Measurements from ENCODE around the gene ZNF76. TPM values are rescaled to one million over a fixed set of nuclear protein-coding genes. Genes with fewer than 3 reads are reported as not detected.

ZNF76 gene
- total and polyA plus RNA-seq, 2 donors (not counting 1 experiment from before 2014, with no cell fraction given): 96.9 to 145 TPM

- no peaks in the 10 kb centered on the region for H3K27me3 ChIP-seq (replicated peaks in 1 of 4; ENCODE audit: control extremely low read depth in 1 of 4, control insufficient read depth in 3 of 4, insufficient read depth in 4 of 4, low read length in 3 of 4)
- peak overlapping the region; percentile 78 to 89 for H3K27ac ChIP-seq (ENCODE audit: low read length in 2 of 2)
- Mint-ChIP-seq H3K9me3 (ENCODE audit: insufficient read depth) (no peaks in the 10 kb centered on the region), H3K27ac (peak overlapping the region; percentile 99), H3K4me1 (peaks cover 71% of the 10 kb centered on the region), H3K27me3 (no peaks in the 10 kb centered on the region), H3K4me3 (peak overlapping the region; percentile 32)
- 60% methylated on average over 6 of the region's 6 CpGs for WGBS (ENCODE audit: insufficient coverage)
- H4K20me1 ChIP-seq (ENCODE audit: control insufficient read depth, insufficient read depth, low read length, poor library complexity, severe bottlenecking): no peaks in the 10 kb centered on the region
- TF ChIP-seq EZH2 (IDR thresholded peaks at IDR 0.05; ENCODE audit: borderline replicate concordance, insufficient read depth, low read depth, low read length, poor library complexity, severe bottlenecking) (no peak), CTCF (IDR thresholded peaks at IDR 0.05) (no peak)
- no peak overlapping the region for H3K4me3 ChIP-seq (ENCODE audit: control extremely low read depth in 1 of 5, extremely low read depth in 1 of 5, insufficient read depth in 1 of 5, low read depth in 2 of 5, low read length in 4 of 5)
- CTCF ChIA-PET: interaction anchor here (0.7 to 9.7 kb wide), 8 partner anchors 7 to 142 kb away, joined by 3 to 87 read pairs (median 6); partner anchors contain the start of genes DEF6 and FANCE
- intact Hi-C loops (cut with micrococcal nuclease): loop anchor here (2.0 kb wide), 1 partner anchor 16 kb away; no protein-coding TSS in a partner anchor
- POLR2A ChIA-PET: interaction anchor here (0.6 to 0.9 kb wide), 2 partner anchors 11 to 15 kb away, joined by 4 to 7 read pairs; no protein-coding TSS in a partner anchor
- ATAC-seq (ENCODE audit: low read depth): no peak
- H3K79me2 ChIP-seq (ENCODE audit: control insufficient read depth, insufficient read depth, low read length): peaks cover 94% of the 10 kb centered on the region
- peak overlapping the region; percentile 74 for H3K4me2 ChIP-seq (replicated peaks; ENCODE audit: low read depth, low read length, poor library complexity, severe bottlenecking)
- H2AFZ ChIP-seq (ENCODE audit: insufficient read depth, low read depth, low read length, poor library complexity, severe bottlenecking): no peak overlapping the region
- H3K4me1 ChIP-seq (ENCODE audit: control insufficient read depth in 2 of 2, insufficient read depth in 2 of 2, low read length in 2 of 2): peaks cover 41 to 49% of the 10 kb centered on the region in 2 donors
- H3K36me3 ChIP-seq (replicated peaks in 1 of 2; ENCODE audit: control extremely low read depth in 1 of 2, control insufficient read depth in 1 of 2, extremely low read depth in 1 of 2, insufficient read depth in 2 of 2, low read length in 1 of 2): peaks cover 0 to 52% of the 10 kb centered on the region in 2 experiments
- no peak for DNase-seq
- H3K9ac ChIP-seq (ENCODE audit: low read length): peak overlapping the region; percentile 60
- H3K9me3 ChIP-seq (ENCODE audit: control extremely low read depth in 1 of 3, control insufficient read depth in 2 of 3, insufficient read depth in 1 of 3, low read length in 2 of 3): no peaks in the 10 kb centered on the region
Observed at GRCh38 chr6:35310265-35310831, 50.8 kb downstream of the ZNF76 start.

Measured in B cell (primary cell).